SU-DHL-6 (cell line): ENCODE measurements around the gene YRDC.
A peak's percentile ranks its signal among the peaks of the same experiment; 100 is the strongest.
"Not testable (repeated sequence)": the region's sequence is repeated elsewhere in the genome, so short reads cannot be mapped to it uniquely, and the experiment has no call there.

Experiments used
- H2AFZ ChIP-seq: fragments of 200-600 bp; sonication (generic); 2 replicates; pipeline ENCODE4 v1.6.1; 2014; ENCODE audit warnings: low read depth, mild to moderate bottlenecking, moderate library complexity, mixed read lengths, antibody characterized with exemption, low read length; ENCODE audit not compliant: severe bottlenecking
- H3F3A ChIP-seq: fragments of 200-600 bp; shearing (Covaris generic); 2 replicates; pipeline ENCODE4 v1.6.0; 2016; ENCODE audit warnings: antibody characterized with exemption, mild to moderate bottlenecking; ENCODE audit not compliant: insufficient read depth
- H3K27ac ChIP-seq: fragments of 200-600 bp; sonication (generic); 2 replicates; pipeline ENCODE4 v1.5.1; 2016; ENCODE audit warnings: low read depth, mild to moderate bottlenecking, low read length, moderate library complexity, mixed read lengths
- H3K27me3 ChIP-seq: fragments of 200-600 bp; sonication (generic), shearing (Covaris generic); 2 replicates; pipeline ENCODE4 v1.6.0; 2014; ENCODE audit warnings: mild to moderate bottlenecking, low read length
- H3K36me3 ChIP-seq: fragments of 200-600 bp; sonication (generic); 2 replicates; pipeline ENCODE4 v1.6.1; 2014; ENCODE audit warnings: mild to moderate bottlenecking, low read length, mixed read lengths
- H3K4me2 ChIP-seq: fragments of 300-600, 200-600 bp; shearing (Covaris generic), sonication (generic); 2 replicates; pipeline ENCODE4 v1.6.0; 2014; ENCODE audit warnings: low read length, low read depth, mild to moderate bottlenecking; ENCODE audit not compliant: poor library complexity, severe bottlenecking
- H3K4me3 ChIP-seq: fragments of 200-600 bp; sonication (generic); 2 replicates; pipeline ENCODE4 v1.5.1; 2014; ENCODE audit warnings: antibody characterized with exemption, low read length, mild to moderate bottlenecking, mixed read lengths; ENCODE audit not compliant: insufficient read depth, poor library complexity, severe bottlenecking
- H3K79me2 ChIP-seq: fragments of 200-600 bp; sonication (generic); 2 replicates; pipeline ENCODE4 v1.6.1; 2014; ENCODE audit warnings: mild to moderate bottlenecking, low read length, moderate library complexity; ENCODE audit not compliant: insufficient read depth
- H3K9ac ChIP-seq: fragments of 200-600 bp; sonication (generic); 2 replicates; pipeline ENCODE4 v1.7.0; 2014; ENCODE audit warnings: mild to moderate bottlenecking, low read length
- H3K9me2 ChIP-seq: fragments of 200-600 bp; sonication (generic); replicated peaks from 2 replicates; pipeline ENCODE4 v1.6.1; 2014; ENCODE audit warnings: low read length; ENCODE audit not compliant: insufficient read depth
- H3K9me3 ChIP-seq: fragments of 200-600 bp; sonication (generic); 2 replicates; pipeline ENCODE4 v1.6.1; 2014; ENCODE audit warnings: low read length, mixed read lengths; ENCODE audit not compliant: insufficient read depth
- H4K20me1 ChIP-seq: fragments of 200-600 bp; sonication (generic); 2 replicates; pipeline ENCODE4 v1.6.1; 2014; ENCODE audit warnings: low read depth, mild to moderate bottlenecking, antibody characterized with exemption, low read length, moderate library complexity, mixed read lengths
- EZH2phosphoT487 ChIP-seq: fragments of 200-600 bp; sonication (generic), shearing (Covaris generic); conservative IDR thresholded peaks from 2 replicates; pipeline ENCODE4 v1.6.1; 2018; ENCODE audit warnings: mild to moderate bottlenecking, antibody characterized with exemption, low read length, moderate library complexity, mixed read lengths
- TF ChIP-seq, protein P1 (sequence below): fragments of 200-600 bp; sonication (generic); IDR thresholded peaks from one replicate; pipeline ENCODE4 v1.5.1; 2017; ENCODE audit warnings: antibody characterized with exemption, mild to moderate bottlenecking, low read length, moderate library complexity; ENCODE audit not compliant: insufficient read depth, poor library complexity, severe bottlenecking

Gene YRDC

DNA sequence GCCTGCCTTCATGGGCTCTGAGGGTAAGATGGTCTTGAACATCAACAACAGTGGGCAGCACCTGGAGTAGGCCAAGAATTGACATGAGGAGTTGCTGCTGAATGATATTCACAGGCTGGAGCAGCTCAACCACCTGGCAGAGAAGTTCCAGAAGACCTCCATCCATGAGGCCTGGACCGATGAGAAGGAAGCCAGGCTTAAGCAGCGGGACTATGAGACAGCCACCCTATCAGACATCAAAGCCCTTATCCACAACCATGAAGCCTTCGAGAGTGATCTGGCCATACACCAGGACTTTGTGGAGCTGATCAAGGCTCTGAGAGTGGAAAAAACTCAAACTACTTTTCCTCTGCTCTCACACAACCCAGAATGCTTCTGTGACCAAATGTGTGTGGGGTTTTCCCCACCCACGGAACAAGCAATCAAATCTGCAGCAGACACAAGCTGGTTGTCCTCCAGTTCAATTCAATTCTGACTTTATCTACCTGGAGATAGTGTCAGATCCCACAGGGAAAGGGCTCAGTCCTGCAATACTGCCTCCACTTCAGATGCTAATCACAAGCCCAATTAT lies 31.0 kb downstream of the YRDC start:
- Histone ChIP-seq H2AFZ (no peak overlapping the region), H3K9me3 (no peaks in the 10 kb centered on the region), H3F3A (no peaks in the 10 kb centered on the region), H3K4me2 (no peak overlapping the region), H4K20me1 (no peaks in the 10 kb centered on the region), H3K27ac (no peak overlapping the region), H3K4me3 (no peak overlapping the region), H3K36me3 (no peaks in the 10 kb centered on the region), H3K79me2 (no peaks in the 10 kb centered on the region), H3K9ac (no peak overlapping the region), H3K27me3 (no peaks in the 10 kb centered on the region), H3K9me2 (no peaks in the 10 kb centered on the region)
- TF ChIP-seq EZH2phosphoT487: no peak
- TF ChIP-seq, protein P1, sequence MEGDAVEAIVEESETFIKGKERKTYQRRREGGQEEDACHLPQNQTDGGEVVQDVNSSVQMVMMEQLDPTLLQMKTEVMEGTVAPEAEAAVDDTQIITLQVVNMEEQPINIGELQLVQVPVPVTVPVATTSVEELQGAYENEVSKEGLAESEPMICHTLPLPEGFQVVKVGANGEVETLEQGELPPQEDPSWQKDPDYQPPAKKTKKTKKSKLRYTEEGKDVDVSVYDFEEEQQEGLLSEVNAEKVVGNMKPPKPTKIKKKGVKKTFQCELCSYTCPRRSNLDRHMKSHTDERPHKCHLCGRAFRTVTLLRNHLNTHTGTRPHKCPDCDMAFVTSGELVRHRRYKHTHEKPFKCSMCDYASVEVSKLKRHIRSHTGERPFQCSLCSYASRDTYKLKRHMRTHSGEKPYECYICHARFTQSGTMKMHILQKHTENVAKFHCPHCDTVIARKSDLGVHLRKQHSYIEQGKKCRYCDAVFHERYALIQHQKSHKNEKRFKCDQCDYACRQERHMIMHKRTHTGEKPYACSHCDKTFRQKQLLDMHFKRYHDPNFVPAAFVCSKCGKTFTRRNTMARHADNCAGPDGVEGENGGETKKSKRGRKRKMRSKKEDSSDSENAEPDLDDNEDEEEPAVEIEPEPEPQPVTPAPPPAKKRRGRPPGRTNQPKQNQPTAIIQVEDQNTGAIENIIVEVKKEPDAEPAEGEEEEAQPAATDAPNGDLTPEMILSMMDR: no peak

DNA sequence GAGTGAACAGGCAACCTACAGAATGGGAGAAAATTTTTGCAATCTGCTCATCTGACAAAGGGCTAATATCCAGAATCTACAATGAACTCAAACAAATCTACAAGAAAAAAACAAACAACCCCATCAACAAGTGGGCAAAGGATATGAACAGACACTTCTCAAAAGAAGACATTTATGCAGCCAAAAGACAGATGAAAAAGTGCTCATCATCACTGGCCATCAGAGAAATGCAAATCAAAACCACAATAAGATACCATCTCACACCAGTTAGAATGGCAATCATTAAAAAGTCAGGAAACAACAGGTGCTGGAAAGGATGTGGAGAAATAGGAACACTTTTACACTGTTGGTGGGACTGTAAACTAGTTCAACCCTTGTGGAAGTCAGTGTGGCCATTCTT lies 36.6 kb downstream of the YRDC start:
- not testable (repeated sequence) for H2AFZ ChIP-seq, H3K4me2 ChIP-seq, H3K4me3 ChIP-seq, H3K9ac ChIP-seq, H3K9me3 ChIP-seq, H3K9me2 ChIP-seq, H3K27ac ChIP-seq, H3K79me2 ChIP-seq, H3K27me3 ChIP-seq, H4K20me1 ChIP-seq, H3K36me3 ChIP-seq, H3F3A ChIP-seq

DNA sequence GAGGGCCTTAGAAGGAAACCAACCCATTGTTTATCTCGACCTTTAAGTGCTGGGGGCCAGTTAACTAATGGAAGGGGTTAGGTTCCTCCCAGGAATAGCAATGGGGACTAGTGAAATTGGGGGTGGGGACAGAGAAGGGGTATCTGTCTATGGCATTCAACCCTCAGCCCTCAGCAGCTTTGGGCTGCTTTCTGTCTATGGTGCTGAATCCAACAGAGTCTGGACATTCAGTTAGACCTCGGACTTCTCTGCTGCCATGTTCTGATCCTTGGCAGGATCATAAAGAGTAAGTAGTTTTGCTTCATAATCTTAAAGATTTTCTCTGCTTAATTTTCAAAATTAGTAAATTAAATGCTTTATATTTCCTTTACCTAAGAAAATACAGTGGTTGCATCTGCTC lies 40.5 kb downstream of the YRDC start:
- Histone ChIP-seq H3K36me3 (no peaks in the 10 kb centered on the region), H3K4me2 (no peak overlapping the region), H3K4me3 (no peak overlapping the region), H4K20me1 (no peaks in the 10 kb centered on the region), H3K79me2 (no peaks in the 10 kb centered on the region), H3K27ac (no peak overlapping the region), H2AFZ (no peak overlapping the region), H3K27me3 (no peaks in the 10 kb centered on the region; the same call in 1 of the 2 replicates), H3K9me2 (no peaks in the 10 kb centered on the region), H3K9me3 (no peaks in the 10 kb centered on the region), H3K9ac (no peak overlapping the region), H3F3A (no peaks in the 10 kb centered on the region)
- no peak for TF ChIP-seq EZH2phosphoT487
- TF ChIP-seq, protein P1: no peak

DNA sequence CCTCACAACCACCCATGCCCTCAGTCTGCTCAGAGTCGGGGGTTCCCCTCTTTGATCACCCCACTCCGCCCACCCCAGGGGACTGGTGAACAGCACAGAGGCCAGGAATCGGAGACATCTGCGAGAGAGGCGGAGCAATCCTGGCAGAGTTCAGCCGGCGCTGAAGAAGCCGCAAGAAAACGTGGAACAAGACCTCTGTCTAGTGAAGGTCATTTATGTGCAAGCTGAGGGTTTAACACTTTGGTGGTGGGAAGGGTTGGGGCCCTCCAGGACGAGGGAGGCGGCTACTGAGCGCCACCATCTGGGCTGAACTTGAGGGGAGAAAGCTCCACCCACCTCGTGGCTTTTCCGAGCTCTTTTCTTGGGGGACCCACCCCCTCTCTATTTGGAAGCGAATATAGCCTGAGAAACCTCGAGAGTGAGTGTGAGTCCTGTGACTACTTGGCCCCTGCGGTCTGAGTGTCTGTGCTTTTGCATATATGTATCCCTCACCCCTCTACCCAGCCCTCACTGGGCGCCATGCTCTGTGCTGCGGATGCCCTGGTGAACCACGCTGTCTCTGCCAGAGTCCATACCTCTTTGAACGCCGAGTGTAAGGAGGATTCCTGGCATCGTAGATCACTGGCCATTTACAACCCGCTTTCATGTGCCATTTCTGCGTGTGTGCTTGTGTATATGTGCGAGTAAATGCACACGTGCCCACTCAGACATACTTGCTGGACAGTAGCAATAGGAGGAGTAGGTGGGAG lies 41.9 kb downstream of the YRDC start:
- Histone ChIP-seq H3K9ac (peak overlapping the region; percentile 3; the same call in 1 of the 2 replicates), H3K27me3 (no peaks in the 10 kb centered on the region; the same call in 1 of the 2 replicates), H3K79me2 (no peaks in the 10 kb centered on the region), H2AFZ (peak overlapping the region; percentile 63), H3K36me3 (no peaks in the 10 kb centered on the region), H3K9me3 (no peaks in the 10 kb centered on the region), H3K4me2 (peak overlapping the region; percentile 50), H3F3A (no peaks in the 10 kb centered on the region), H3K4me3 (no peak overlapping the region), H3K27ac (no peak overlapping the region), H3K9me2 (no peaks in the 10 kb centered on the region), H4K20me1 (no peaks in the 10 kb centered on the region)
- TF ChIP-seq, protein P1: peak; percentile 20
- no peak for TF ChIP-seq EZH2phosphoT487
